HG03039 (cell line): Measurements from ENCODE around the gene SNX4.
A peak's percentile ranks its signal among the peaks of the same experiment; 100 is the strongest.

Experiments used
- ATAC-seq: cut with Tn5 transposase; IDR thresholded peaks from one replicate; pipeline ENCODE4 v1.9.1; 2021; ENCODE audit warnings: mild to moderate bottlenecking, moderate library complexity; ENCODE audit not compliant: unreplicated experiment

The SNX4 gene

GRCh38 chr3:125470671-125471070, 49.3 kb downstream of the SNX4 start:
- no peak for ATAC-seq

DNA sequence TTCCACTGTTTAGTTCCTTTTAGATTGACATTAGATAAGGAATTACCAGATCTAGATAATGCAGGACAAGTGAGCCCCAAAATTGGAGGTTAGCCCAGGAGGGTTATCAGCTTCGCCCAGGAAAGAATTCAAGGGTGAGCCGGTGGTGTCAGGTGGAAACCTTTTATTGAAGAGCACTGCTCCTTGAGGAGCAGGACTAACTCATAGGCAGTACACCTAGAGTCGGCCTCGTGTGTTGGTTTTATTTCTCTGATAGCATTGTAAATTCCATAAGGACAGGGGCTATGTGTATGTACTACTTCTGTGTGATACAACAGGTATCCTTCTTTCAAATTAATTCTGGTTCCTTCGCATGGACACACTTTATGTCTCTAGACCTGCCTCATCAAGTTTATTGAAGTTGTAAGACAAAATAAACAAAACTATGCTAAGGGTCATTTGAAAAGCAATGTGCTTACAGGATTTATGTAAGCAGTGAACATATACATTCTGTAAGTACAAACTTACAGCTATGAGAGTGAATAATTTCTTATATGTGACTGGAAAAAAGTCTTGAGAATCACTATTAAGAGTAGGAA, 57.2 kb downstream of the SNX4 start:
- no peak for ATAC-seq

DNA sequence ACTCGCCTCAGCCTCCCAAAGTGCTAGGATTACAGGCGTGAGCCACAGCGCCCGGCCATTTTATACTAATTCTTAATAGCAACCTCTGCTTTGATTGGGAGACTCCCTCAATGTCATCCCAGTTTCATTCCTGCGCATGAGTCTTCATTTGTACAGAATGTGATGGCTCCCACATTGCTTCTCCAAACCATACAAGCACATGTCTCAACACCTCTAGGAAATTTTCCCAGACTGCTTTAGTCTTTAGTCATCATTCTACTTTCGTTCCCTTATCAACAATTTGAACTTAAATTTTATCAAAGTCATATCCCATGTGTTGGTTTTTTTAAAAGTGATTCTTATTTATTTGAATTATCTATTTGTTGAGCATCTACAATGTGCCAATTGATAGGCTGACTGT, 58.1 kb downstream of the SNX4 start:
- no peak for ATAC-seq

DNA sequence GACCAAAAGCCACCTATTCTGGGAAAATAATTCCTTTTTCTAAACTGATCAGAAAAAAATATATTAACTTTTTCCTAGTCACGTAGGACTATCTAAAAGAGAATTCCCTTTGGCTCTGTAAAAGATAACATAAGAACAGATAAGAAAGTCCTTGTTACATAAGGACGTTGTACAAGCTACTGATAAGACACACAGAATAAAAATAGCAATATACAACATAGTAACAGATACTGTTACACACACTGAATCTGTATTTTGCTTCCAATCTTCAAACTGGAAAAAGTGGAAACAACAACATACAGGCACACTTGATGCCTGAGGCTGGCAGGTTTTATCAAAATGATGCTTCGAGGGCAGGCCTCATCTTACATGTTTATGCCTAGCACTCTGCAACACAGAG, 59.8 kb downstream of the SNX4 start:
- ATAC-seq: no peak

- no peak for ATAC-seq
These were observed 76.1 kb downstream of the SNX4 start for GRCh38 chr3:125443923-125444322.

DNA sequence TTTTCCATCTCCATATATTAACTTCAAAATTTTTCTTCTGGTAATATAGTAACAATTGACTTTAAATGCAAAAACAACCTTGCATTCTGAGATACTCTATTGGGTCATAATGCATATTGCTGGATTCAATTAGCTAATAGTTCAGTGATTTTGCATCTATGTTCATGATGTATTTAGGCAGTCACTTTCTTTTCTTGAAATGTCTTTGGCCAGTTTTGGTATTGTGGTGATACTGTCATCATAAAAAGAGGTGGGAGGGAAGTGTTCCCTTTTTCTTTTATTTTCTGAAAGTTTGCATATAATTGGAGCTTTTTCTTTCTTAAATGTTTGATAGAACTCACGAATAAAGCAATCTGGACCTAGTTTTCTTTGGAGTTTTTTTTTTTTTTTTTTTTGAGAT, 77.5 kb downstream of the SNX4 start:
- no peak for ATAC-seq

GRCh38 chr3:125440970-125441369, 79.0 kb downstream of the SNX4 start:
- ATAC-seq: no peak

DNA sequence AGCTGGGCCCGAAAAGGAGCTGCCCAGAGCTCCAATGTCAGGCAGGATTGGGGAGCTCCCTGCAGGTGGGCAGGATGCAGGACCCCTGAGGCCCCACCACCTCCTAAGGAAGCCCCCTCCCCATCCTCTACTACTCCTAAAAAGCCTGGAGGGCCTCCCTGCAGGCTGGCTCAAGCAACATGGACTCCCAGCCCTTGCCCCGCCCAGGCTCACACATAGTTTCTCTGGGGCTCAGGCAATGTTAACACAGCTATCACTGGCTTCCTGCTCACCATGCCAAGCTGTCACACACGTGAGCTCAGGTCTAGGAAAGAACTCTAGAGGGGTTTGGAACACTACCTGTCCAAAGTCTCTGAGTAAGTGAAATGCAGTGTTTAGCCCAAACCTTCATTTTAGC, 79.4 kb downstream of the SNX4 start:
- no peak for ATAC-seq

DNA sequence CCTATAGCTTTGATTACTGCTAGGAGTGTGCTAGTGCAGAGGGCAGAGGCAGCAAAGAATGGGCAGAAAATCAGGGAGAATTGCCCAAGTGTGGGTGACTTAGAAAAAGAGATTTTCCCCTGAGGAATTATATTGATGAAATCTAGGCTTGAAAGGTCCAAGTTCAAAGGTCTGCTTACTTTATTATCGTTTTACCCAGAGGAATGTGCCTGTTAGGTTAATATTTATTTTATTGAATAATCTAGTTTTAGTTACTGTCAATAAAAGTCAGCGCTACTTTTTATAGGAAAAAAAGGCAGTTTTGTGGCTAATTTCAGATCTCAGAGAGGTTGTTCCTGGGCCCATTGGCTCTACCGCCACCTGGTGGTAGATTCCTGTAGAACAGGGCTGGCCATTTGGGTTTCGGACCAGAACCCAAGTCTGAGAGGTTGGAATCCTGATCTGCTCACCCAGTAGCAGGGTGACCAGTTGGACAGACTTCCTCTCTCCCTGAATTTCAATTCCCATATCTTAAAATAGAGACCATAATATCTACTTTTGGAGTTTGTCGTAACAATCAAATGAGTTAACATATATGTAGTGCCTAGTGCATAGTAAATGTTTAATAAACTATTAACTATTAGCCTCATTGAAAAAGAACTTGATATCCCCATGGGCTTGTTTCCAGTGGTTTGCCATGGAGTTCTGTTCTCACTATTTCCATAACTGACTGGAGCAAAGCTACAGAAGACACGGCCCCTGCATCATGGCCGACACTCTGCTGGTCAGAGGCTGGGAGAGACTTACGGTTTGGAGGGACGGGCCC, 82.2 kb downstream of the SNX4 start:
- ATAC-seq: no peak

- no peak for ATAC-seq
These were observed 83.1 kb downstream of the SNX4 start for GRCh38 chr3:125436921-125437320.

GRCh38 chr3:125435231-125435630, 84.8 kb downstream of the SNX4 start:
- no peak for ATAC-seq

- ATAC-seq: peak; percentile 50
These were observed 85.4 kb downstream of the SNX4 start for GRCh38 chr3:125434582-125435011.

- no peak for ATAC-seq
These were observed 86.4 kb downstream of the SNX4 start for GRCh38 chr3:125433611-125434041.

GRCh38 chr3:125433091-125433534, 86.9 kb downstream of the SNX4 start:
- ATAC-seq: no peak

- ATAC-seq: no peak
These were observed 87.9 kb downstream of the SNX4 start for GRCh38 chr3:125431912-125432790.

GRCh38 chr3:125431391-125431790, 88.6 kb downstream of the SNX4 start:
- ATAC-seq: no peak

DNA sequence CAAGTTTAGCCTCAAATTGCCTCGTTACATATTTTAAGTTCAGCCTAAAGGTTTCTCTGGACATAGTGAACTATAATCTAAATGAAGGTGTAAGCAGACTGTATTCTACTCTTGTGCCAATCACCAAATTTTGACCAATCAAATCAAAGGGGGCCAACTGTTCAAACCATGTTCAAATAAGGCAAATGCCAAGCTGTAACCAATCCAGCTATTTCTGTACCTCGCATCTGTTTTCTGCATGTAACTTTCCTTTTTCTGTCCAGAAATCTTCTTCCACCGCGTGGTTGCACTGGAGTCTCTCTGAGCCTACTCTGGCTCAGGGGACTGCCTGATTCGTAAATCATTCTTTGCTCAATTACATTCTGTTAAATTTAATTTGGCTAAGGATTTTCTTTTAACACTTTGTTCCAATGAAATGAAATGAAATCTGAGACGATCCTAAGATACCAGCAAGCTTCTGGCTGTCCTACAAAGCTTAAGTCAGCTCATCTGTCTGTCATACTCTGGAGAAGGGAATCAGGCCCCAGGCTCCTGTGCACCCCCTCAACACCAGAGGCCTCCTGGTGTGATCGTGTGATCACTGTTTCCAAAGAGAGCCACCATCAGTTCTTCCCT, 91.7 kb downstream of the SNX4 start:
- ATAC-seq: no peak

GRCh38 chr3:125418306-125418705, 101.7 kb downstream of the SNX4 start:
- ATAC-seq: no peak

GRCh38 chr3:125416235-125416634, 103.8 kb downstream of the SNX4 start:
- no peak for ATAC-seq

GRCh38 chr3:125414669-125415068, 105.3 kb downstream of the SNX4 start:
- no peak for ATAC-seq

- ATAC-seq: no peak
These were observed 109.1 kb downstream of the SNX4 start for GRCh38 chr3:125410922-125411321.
